ENCODE measurements around the gene FBXL7.

FBXL7 gene

GRCh38 chr5:15544039-15544438, 44.1 kb downstream of the FBXL7 start:
- no peak for DNase-seq (ENCODE audit: low read depth)

- DNase-seq (ENCODE audit: low read depth), result no peak
Observed at GRCh38 chr5:15545082-15545481, 45.1 kb downstream of the FBXL7 start.

GRCh38 chr5:15547261-15547839, 47.4 kb downstream of the FBXL7 start:
- no peak for DNase-seq (ENCODE audit: low read depth)

- no peak for DNase-seq (ENCODE audit: low read depth)
Observed at GRCh38 chr5:15549961-15550360, 50.0 kb downstream of the FBXL7 start.

- DNase-seq (ENCODE audit: low read depth), result no peak
Observed at GRCh38 chr5:15550502-15551112, 50.6 kb downstream of the FBXL7 start.

GRCh38 chr5:15551113-15551504, 51.1 kb downstream of the FBXL7 start:
- no peak for DNase-seq (ENCODE audit: low read depth)

- no peak for DNase-seq (ENCODE audit: low read depth)
Observed at GRCh38 chr5:15554542-15554941, 54.6 kb downstream of the FBXL7 start.

- no peak for DNase-seq (ENCODE audit: low read depth)
Observed at GRCh38 chr5:15555176-15555575, 55.2 kb downstream of the FBXL7 start.

GRCh38 chr5:15558240-15558639, 58.3 kb downstream of the FBXL7 start:
- DNase-seq (ENCODE audit: low read depth), result no peak

- DNase-seq (ENCODE audit: low read depth), result no peak
Observed at GRCh38 chr5:15558681-15559080, 58.7 kb downstream of the FBXL7 start.

- no peak for DNase-seq (ENCODE audit: low read depth)
Observed at GRCh38 chr5:15560421-15560820, 60.4 kb downstream of the FBXL7 start.

GRCh38 chr5:15564523-15564922, 64.5 kb downstream of the FBXL7 start:
- no peak for DNase-seq (ENCODE audit: low read depth)

GRCh38 chr5:15564957-15565356, 65.0 kb downstream of the FBXL7 start:
- DNase-seq (ENCODE audit: low read depth), result no peak

- DNase-seq (ENCODE audit: low read depth), result no peak
Observed at GRCh38 chr5:15566306-15566705, 66.3 kb downstream of the FBXL7 start.

GRCh38 chr5:15566789-15567188, 66.8 kb downstream of the FBXL7 start:
- DNase-seq (ENCODE audit: low read depth), result no peak

GRCh38 chr5:15570491-15570890, 70.5 kb downstream of the FBXL7 start:
- DNase-seq (ENCODE audit: low read depth), result no peak

GRCh38 chr5:15571081-15571480, 71.1 kb downstream of the FBXL7 start:
- no peak for DNase-seq (ENCODE audit: low read depth)

- DNase-seq (ENCODE audit: low read depth), result no peak
Observed at GRCh38 chr5:15571618-15572017, 71.6 kb downstream of the FBXL7 start.

GRCh38 chr5:15573590-15573989, 73.6 kb downstream of the FBXL7 start:
- no peak for DNase-seq (ENCODE audit: low read depth)

- DNase-seq (ENCODE audit: low read depth), result no peak
Observed at GRCh38 chr5:15574128-15574527, 74.1 kb downstream of the FBXL7 start.

GRCh38 chr5:15574806-15575325, 74.9 kb downstream of the FBXL7 start:
- DNase-seq (ENCODE audit: low read depth), result no peak

- no peak for DNase-seq (ENCODE audit: low read depth)
Observed at GRCh38 chr5:15575666-15576065, 75.7 kb downstream of the FBXL7 start.

GRCh38 chr5:15577132-15577531, 77.2 kb downstream of the FBXL7 start:
- DNase-seq (ENCODE audit: low read depth), result no peak

- no peak for DNase-seq (ENCODE audit: low read depth)
Observed at GRCh38 chr5:15577831-15578230, 77.9 kb downstream of the FBXL7 start.
